NCI-H2171 treated with DMSO at 0.1 percent for 48 hours (cell line): ENCODE data around the gene FAM171A1.
A peak's percentile ranks its signal among the peaks of the same experiment; 100 is the strongest.
"Not testable (repeated sequence)": the region's sequence is repeated elsewhere in the genome, so short reads cannot be mapped to it uniquely, and the experiment has no call there.

Experiments
- DNase-seq: peaks from one replicate; lab custom pipeline; 2025; lab: John Stamatoyannopoulos, UW

The FAM171A1 gene

GRCh38 chr10:15207410-15207809, 163.7 kb downstream of the FAM171A1 start:
- DNase-seq: not testable (repeated sequence)

- no peak for DNase-seq
Measured at GRCh38 chr10:15202639-15203038, 168.4 kb downstream of the FAM171A1 start.

- DNase-seq: not testable (repeated sequence)
Measured at GRCh38 chr10:15202301-15202621, 168.8 kb downstream of the FAM171A1 start.

GRCh38 chr10:15201589-15202300, 169.3 kb downstream of the FAM171A1 start:
- DNase-seq: no peak

- DNase-seq: no peak
Measured at GRCh38 chr10:15200626-15201025, 170.5 kb downstream of the FAM171A1 start.

GRCh38 chr10:15197911-15198310, 173.2 kb downstream of the FAM171A1 start:
- no peak for DNase-seq

- no peak for DNase-seq
Measured at GRCh38 chr10:15197276-15197675, 173.8 kb downstream of the FAM171A1 start.

GRCh38 chr10:15196021-15196834, 174.9 kb downstream of the FAM171A1 start:
- no peak for DNase-seq

- no peak for DNase-seq
Measured at GRCh38 chr10:15189133-15189885, 181.8 kb downstream of the FAM171A1 start.

- DNase-seq: no peak
Measured at GRCh38 chr10:15188603-15189002, 182.5 kb downstream of the FAM171A1 start.

- no peak for DNase-seq
Measured at GRCh38 chr10:15183689-15184481, 187.2 kb downstream of the FAM171A1 start.

GRCh38 chr10:15182540-15183207, 188.4 kb downstream of the FAM171A1 start:
- no peak for DNase-seq

GRCh38 chr10:15181576-15182156, 189.4 kb downstream of the FAM171A1 start:
- no peak for DNase-seq

- no peak for DNase-seq
Measured at GRCh38 chr10:15180736-15181135, 190.4 kb downstream of the FAM171A1 start.

- no peak for DNase-seq
Measured at GRCh38 chr10:15176269-15176668, 194.8 kb downstream of the FAM171A1 start.

- DNase-seq: no peak
Measured at GRCh38 chr10:15175587-15175986, 195.5 kb downstream of the FAM171A1 start.

- peak; percentile 16 for DNase-seq
Measured at GRCh38 chr10:15172306-15172840, 198.7 kb downstream of the FAM171A1 start.

- peak; percentile 34 for DNase-seq
Measured at GRCh38 chr10:15169555-15170401, 201.3 kb downstream of the FAM171A1 start.

- peak; percentile 69 for DNase-seq
Measured at GRCh38 chr10:15168786-15169554, 202.1 kb downstream of the FAM171A1 start.
